ENCODE results near the gene KRT83.

Gene KRT83

GRCh38 chr12:52280796-52281560, 40.2 kb downstream of the KRT83 start:
- no peak for TF ChIP-seq CTCF (IDR thresholded peaks at IDR 0.05; ENCODE audit: low read depth, low read length, missing control alignments)
- peak; percentile 58 for DNase-seq (ENCODE audit: extremely low read depth, low read depth)
- H3K4me3 ChIP-seq (replicated peaks; ENCODE audit: low read depth, low read length) = no peak overlapping the region

- no peak overlapping the region for H3K4me3 ChIP-seq (replicated peaks; ENCODE audit: low read depth, low read length)
- TF ChIP-seq CTCF (IDR thresholded peaks at IDR 0.05; ENCODE audit: low read depth, low read length, missing control alignments) = no peak
- peak; percentile 43 for DNase-seq (ENCODE audit: extremely low read depth, low read depth)
Observed at GRCh38 chr12:52280319-52280795, 40.8 kb downstream of the KRT83 start.

GRCh38 chr12:52279422-52280318, 41.5 kb downstream of the KRT83 start:
- no peak for DNase-seq (ENCODE audit: extremely low read depth, low read depth)
- TF ChIP-seq CTCF (IDR thresholded peaks at IDR 0.05; ENCODE audit: low read depth, low read length, missing control alignments) = no peak
- no peak overlapping the region for H3K4me3 ChIP-seq (replicated peaks; ENCODE audit: low read depth, low read length)

- peak; percentile 100 for TF ChIP-seq CTCF (IDR thresholded peaks at IDR 0.05; ENCODE audit: low read depth, low read length, missing control alignments)
- peak; percentile 17 for DNase-seq (ENCODE audit: extremely low read depth, low read depth)
- no peak overlapping the region for H3K4me3 ChIP-seq (replicated peaks; ENCODE audit: low read depth, low read length)
Observed at GRCh38 chr12:52278575-52279421, 42.4 kb downstream of the KRT83 start.

- H3K4me3 ChIP-seq (replicated peaks; ENCODE audit: low read depth, low read length) = no peak overlapping the region
- DNase-seq (ENCODE audit: extremely low read depth, low read depth) = no peak
- no peak for TF ChIP-seq CTCF (IDR thresholded peaks at IDR 0.05; ENCODE audit: low read depth, low read length, missing control alignments)
Observed at GRCh38 chr12:52277486-52278245, 43.5 kb downstream of the KRT83 start.

GRCh38 chr12:52275686-52276085, 45.5 kb downstream of the KRT83 start:
- no peak for DNase-seq (ENCODE audit: extremely low read depth, low read depth)
- H3K4me3 ChIP-seq (replicated peaks; ENCODE audit: low read depth, low read length) = no peak overlapping the region

More at GRCh38 chr12:52275686-52276085, 45.5 kb downstream of the KRT83 start:
- no peak for TF ChIP-seq CTCF (IDR thresholded peaks at IDR 0.05; ENCODE audit: low read depth, low read length, missing control alignments)

Data from HFF-Myc (cell line).